HT1080 (cell line): Measurements from ENCODE around the gene SLC17A8. TPM values are rescaled to one million over a fixed set of nuclear protein-coding genes. Genes with fewer than 3 reads are reported as not detected.
"Not testable (repeated sequence)": the region's sequence is repeated elsewhere in the genome, so short reads cannot be mapped to it uniquely, and the experiment has no call there.

ENCODE experiments used
- DNase-seq: peaks from one replicate; pipeline ENCODE4 v3.0.0-alpha.2; 2015; ENCODE audit warnings: low read depth
- total RNA-seq: library from RNA; depleted of rRNA; stranded (reverse); fragments of >200 nt; shearing (Covaris generic); gene quantifications from 2 replicates; pipeline ENCODE4 v1.2.3, GENCODE V29; 2014

Gene SLC17A8
- total RNA-seq, 1 experiment from 2014 or later, result not detected

DNA sequence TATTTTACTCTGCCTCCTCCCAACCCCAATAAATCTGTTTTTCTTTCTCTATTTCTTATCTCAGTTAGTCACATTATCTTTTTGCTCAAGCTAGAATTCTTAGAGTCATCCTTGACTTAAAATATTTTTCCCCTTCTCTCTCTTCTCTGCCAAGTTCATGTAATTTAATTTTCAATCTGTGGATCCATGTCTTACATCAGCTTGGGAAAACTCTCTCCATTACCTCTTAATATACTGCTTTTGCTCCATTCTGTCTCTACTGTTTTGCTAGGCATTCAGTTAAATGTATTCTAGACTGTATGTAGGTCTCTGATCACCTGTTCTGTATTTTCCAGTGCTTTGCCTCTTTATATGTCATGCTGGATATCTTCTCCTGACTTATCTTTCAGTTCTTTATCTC, 65.8 kb downstream of the SLC17A8 start:
- no peak for DNase-seq

DNA sequence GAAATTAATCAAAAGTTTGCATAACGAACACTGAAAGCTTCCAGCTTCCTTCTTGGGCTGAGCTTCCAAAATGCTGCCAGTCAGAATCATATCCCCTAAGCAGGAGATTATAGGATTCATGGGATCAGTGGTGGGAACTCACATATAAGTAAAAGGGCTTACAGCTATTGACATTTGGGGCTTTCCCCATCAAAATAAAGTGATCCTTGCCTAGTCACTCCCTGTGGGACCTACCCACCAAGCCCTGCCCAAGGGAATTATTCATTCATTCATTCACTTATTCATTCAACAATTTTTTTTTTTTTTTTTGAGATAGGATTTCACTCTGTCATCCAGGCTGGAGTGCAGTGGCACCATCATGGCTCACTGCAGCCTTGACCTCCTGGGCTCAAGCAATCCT, 69.3 kb downstream of the SLC17A8 start:
- DNase-seq, result no peak

DNA sequence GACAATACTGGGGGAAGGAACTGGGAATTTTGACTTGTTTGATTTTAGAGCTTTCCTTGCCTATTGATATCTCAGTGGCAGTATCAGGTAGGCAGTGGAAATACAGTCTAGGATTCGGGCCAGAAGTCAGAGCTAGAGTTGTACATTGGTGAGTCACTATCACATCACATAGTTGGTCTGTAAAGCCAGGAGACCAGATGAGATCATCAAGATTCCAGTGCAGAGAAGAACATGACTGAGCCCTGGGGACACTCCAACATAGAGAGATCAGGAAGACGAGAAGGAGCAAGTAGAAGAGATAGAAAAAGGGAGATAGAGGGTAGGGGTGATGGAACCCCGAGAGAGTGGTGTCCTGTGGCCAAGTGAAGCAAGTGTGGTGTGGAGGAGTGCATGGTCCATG, 70.2 kb downstream of the SLC17A8 start:
- peak; percentile 78 for DNase-seq

DNA sequence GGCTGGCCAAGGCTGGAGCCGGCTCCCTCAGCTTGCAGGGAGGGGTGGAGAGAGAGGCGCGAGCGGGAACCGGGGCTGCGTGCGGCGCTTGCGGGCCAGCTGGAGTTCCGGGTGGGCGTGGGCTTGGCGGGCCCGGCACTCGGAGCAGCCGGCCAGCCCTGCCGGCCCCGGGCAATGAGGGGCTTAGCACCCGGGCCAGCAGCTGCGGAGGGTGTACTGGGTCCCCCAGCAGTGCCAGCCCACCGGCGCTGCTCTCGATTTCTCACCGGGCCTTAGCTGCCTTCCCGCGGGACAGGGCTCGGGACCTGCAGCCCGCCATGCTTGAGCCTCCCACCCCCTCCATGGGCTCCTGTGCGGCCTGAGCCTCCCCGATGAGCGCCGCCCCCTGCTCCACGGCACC, 73.4 kb downstream of the SLC17A8 start:
- not testable (repeated sequence) for DNase-seq

DNA sequence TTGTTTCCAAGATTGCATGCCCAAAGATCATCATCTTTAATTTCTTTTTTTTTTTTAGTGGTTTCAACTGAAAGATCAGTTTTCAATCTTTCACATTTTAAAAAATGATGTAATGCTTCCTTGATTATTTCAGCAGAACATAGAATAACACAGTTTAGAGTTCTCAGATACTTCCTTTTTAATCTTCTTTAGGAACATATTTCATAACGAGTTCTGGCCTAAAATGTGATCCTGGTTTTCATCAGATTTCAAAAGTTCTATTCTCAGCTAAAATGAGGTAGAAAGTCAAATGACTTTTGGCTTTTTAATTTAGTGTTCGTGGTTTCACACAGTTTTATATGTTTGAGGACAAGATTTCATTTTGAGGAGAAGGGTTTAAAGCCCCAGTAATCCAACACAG, 76.8 kb downstream of the SLC17A8 start:
- DNase-seq, result no peak

DNA sequence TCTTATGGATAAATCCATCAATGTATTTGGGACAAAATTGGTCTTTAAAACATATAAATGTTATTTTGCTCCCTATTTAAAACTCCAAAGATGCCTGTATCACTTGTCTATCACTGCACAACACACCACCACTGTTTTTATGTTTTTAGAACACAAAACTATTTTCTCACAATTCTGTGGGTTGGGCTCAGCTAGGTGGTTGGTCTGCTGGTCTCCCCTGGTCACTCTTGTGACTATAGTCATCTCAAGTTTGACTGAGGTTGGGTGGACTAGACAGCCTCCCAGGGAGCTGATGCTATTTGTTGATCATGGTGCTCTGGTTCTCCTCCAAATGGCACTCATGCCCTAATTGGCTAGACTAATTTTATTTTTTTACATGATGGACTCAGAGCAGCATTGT, 77.3 kb downstream of the SLC17A8 start:
- no peak for DNase-seq

DNA sequence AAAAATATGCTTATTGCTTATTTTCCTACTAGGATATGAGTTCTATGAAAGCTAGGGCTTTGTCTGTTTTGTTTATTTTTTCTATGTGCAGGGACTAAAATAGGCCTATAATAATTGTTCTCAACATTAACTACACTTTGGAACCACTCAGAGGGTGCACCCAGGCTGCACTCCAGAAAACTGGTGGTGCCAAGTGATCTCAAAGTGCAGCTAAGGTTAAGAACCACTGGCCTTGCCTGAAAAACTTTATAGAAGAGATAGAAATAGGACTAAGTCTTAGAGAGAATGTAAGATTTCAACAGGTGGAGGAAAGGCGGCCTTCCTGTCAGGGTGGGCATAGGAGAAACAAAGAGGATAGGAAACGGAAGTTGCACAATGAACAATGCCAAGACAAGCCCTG, 79.1 kb downstream of the SLC17A8 start:
- no peak for DNase-seq

DNA sequence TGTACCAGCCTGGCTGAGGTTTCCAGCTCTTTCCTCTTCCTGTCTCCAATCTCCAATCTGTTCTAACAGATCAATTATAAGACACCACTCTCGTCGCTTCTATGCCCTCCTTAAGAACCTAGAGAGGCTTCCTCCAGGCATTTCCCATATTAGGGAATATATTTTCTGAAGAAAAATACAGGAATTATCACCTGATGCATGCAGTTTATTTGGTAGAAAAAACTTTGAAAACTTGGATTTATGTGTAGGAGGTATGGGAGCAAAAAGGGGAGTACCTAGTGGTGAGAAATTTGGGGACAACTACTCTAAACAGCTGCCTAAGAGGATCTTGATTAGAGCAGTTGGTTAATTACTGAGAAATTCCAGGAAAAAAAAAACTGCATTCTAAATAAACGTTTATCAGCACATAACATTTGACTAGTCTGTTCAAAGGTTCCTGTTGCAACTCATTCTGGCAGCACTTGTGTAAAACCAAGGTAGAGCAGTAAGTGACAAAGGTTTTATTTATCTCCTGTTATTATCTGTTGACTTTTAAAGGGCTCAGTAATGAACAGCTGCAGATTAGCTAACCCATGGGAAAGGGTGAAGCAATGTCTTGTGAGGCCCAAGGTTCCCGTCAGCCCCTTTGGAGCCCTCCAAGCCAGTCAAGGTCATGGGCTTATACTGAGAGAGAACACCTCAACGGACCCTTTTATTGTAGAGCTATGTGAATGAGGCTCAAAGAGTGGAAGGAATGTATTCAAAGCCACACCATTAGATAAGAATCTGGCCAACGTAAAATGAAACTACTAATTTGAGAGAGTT, 80.4 kb downstream of the SLC17A8 start:
- DNase-seq, result no peak

DNA sequence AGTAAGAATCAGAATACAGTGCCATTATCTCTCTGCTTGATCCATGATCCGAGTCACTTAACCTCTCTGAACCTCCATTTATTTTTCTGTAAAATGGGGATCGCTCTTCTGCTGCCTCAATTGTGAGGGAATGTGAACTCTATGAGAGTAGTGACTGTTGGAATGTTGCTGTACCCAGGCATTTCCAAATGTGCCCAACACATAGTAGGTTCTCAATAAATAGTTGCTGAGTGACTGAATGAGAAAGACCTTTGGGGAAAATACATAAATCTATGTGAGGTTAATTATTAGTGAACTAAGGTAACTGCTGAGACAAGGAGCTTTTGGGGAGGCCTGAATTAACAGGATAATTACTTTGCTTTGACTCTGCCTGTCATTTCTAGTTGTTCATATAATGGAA, 82.9 kb downstream of the SLC17A8 start:
- no peak for DNase-seq

DNA sequence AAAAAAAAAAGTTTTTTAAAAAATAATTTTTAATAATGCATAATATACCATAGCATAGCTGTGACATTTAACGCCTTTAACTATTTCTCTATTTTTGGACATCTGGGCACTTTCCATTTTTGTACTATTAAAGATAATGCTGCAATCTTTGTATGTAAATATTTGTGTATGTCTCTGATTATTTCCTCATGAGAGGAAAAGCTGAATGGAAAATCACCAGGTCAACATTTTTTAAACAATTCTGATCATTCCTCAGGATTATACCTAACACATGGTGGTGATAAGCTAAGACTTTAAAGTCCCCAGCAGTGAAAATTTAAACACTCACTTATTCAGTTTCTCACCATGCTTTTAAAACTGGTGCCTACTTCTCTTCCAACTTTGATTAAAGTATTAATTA, 85.5 kb downstream of the SLC17A8 start:
- DNase-seq, result no peak

DNA sequence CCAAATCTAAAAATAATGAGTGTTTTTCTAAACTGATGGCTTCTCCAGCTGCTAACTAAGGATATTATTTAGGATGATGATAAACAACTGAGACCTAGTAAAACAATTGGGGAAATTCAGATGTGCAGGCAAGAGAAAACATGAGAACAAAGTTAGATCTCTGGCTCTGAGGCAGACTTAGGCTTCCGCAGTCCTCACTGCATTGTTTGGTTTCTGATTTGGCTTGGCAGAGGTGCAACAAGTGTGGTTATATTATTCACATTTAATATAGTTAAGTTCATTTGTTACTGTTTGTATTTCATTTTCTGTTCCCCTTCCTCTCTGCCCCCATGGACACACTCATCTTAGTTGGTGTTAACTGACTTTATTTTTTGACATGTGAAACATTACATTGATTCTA, 86.6 kb downstream of the SLC17A8 start:
- DNase-seq, result no peak

DNA sequence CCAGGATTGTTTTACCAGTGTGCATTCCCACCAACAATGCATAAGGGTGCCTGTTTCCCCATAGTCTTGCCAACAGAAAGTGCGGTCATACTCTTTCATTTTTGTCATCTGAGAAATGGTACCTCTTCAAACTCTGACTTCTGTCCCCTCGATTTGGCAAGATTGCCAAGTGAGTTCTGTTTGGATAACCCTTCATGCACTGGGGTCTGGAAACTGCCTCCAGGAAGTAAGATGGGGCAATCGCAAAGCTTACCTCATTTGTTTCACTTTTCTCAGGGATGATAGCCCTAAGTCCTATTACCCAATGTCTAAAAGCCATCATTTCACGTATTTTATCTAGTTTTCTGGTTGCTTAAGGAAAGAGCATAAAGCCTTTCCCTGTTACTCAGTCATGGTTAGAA, 88.2 kb downstream of the SLC17A8 start:
- DNase-seq, result no peak

DNA sequence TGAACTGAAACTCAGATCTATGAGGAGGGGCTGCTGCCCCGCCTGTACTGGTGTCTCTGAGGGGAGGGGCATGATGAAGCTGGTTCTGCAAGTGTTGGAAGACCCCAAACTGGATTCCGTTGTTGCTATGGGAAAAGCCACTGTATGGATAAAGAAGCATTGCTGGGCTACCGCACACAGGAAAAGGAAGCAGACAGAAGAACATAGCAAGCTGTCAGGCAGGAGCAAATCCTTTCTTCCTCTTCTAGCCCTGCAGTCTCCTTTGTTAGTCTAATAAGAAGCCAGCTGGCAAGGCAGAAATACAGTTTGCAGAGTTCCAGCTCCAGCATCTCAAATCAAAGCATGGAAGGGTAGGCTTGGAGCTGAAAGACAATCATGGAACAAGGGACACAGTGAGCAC, 90.5 kb downstream of the SLC17A8 start:
- no peak for DNase-seq

DNA sequence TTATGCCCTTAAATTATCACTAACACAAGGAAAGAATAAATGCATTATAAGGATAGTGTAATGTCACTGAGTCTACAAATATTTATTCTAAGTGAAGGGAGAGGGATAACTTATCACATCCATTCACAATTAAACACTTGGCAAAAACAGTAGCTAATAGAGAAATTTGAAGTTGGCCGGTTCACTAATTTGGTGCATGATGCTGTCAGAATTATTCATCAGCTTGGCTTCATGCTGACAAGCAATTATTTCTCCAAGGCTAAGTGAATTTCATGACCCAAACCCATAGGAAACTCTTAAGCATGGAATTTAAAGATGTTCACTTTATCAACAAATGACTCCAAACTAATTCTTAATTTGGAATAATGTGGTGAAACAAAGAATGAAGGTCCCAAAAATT, 91.8 kb downstream of the SLC17A8 start:
- DNase-seq, result no peak

DNA sequence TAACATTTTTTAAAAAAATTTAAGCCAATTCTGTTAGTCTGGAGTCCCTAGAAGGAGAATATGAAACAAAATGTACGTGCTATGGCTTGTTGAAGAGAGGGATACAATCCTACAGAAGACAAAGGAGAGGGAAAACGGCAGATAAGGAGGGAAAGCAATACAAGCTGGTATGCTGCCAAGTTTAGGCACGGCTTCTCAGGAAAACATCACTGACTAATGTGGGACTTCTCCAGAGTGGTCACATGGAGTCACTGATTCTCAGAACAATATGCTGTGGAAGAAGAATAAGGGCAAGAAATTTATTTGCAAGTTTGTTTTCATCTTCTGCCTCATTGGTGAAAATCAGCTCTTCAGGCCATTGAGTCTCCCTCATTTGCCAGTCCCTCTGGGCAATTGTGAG, 93.9 kb downstream of the SLC17A8 start:
- DNase-seq, result peak; percentile 5

DNA sequence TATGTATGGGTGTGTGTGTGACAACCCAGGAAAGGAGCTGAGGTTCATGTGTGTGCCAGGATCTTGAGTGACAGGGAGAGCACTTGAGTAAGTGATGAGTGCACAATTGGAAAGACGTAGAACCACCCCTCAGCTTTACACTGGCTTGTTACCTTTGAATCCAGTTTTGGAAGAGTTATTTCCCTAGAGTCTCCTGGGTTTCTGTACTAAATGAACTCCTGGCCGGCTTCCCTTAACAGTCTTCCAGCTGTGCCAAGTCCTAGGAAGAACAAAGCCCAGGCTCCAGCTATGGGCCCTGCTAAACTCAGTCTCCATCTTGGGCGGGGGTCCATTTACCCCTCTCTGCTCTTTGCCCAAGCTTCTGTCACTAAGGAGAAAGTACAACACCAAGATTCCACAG, 97.1 kb downstream of the SLC17A8 start:
- DNase-seq, result no peak

DNA sequence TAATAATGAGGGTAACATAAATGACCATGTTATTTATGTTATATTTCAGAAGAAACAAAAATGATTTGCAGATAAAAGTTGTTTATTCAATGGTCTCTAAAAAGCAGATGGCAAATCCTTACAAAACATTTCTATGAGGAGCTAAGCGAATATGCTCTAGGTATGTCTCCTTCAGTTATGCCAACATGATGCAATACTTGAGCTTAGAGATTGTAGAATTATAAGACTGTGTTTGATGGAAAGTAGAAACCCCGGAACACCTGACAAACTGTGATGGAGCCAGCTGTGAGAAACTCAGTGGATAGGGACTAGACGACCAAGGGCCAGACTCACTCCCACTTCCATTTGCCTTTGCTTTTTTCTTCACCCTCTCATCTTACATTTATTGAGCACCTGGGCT, 99.0 kb downstream of the SLC17A8 start:
- no peak for DNase-seq

DNA sequence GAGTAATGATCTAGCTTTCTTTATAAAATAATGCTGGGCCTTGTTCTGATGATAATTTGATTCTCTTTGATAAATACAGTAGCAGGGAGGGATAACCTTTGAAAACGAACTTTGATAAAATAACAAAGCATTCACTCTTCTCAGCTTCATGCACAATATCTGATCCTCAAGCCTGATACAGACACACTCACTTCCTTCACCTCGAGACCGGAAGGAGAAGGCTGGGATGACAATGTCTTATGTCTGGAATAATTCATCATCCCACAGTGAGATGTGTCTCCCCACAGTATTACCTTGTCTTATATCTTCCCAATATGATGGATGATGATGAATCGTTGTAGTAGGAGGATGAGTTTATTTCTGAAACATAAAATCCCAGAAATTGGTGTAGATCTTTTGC, 101.3 kb downstream of the SLC17A8 start:
- no peak for DNase-seq

DNA sequence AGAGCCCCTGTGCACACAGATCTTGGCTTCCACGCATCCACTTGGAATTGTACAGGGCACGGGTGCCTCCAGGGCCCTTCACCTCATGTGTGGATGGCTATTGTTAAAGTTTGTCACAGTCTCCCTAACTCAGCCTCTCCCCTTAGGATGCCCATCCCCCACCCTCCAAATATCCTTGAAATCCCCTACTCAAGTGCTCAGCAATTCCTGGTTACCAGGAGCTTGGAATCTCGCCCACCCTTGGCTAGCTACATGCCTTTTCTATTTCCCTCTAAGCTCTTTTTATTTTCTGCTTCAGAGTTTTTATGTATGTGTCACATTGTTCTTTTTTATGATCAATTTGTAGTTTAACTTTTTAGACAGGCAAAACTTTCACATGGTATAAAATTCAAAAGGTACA, 103.8 kb downstream of the SLC17A8 start:
- no peak for DNase-seq

DNA sequence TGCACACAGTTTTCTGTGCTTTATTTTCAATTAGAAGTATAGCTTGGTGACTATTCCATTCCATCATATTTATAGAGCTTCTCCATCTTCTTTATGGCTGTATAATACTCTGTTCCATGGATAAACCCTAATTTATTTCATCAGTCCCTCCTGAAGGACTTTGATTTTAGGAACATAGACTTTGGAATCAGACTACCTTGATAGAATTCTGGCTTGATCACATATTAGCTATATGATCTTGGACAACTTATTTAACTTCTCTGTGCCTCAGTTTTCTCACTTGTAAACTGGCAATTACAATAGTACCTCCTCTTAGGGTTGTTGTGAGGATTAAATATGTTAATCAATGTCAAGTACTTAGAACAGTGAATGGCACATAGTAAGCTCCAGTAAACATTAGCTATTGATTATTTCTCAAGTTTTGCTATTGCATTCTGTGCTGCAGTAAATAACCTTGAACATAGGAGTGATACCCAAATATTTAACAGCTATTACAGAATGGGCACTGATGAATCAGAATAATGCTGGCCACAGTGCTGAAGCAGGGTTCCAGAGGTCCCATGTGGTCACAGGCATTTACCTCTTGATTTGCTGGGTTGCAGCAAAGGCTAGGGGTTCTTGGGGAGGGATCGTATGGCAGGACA, 104.6 kb downstream of the SLC17A8 start:
- DNase-seq, result no peak

DNA sequence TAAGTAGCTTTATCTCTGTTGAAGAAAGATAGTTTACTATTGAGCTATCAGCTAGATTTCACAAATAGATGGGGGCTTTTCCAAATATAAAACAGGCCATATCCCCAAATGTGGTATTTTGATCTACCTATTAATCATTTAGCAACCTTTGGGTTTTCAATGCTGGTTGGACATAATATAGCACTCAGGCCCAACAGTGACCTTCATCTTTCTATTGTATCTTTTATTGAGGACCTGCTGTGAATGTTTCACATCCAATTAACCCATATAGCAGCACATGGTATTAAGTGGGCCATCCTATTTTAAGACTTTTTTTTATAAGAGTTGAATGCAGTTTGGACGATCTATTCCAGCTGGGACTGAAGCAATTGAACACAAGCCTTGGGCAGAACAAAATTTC, 106.8 kb downstream of the SLC17A8 start:
- no peak for DNase-seq

DNA sequence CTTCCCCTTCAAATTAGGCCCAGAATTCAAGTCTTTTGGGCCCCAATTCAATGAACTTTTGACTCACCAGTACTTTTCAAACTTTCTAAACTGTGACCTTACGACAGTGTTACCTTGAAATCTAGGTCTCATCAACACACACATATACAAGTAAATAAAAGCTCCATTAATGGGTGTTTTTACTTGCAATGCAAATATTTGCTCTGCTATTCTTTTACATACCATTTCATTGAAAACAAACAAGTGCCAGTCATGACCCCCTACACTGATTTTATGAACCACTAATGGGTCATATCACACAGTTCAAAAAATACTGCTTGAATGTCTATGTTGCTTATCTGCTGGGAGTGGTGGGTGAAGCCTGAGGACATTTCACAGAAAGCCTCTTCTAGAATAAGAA, 107.7 kb downstream of the SLC17A8 start:
- DNase-seq, result no peak

DNA sequence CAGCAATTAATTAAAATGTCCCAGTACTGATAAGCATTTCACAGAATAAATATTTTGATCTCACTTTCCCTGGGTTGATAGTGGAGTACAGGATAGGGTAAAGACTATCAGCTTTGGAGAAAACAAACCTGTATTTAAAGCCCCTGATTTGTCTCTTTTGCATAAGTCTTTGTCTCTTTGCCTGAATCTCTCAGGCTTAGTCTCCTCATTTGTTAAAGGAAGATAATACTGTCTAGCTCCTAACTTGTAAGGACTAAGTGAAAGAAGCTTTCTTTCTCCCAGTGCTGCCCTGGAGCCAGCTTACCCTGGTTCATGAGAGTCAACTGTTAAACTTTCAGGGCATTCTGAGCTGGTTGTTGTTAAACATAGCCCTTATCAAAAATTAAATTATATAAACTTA, 111.3 kb downstream of the SLC17A8 start:
- DNase-seq, result no peak
